ENCODE measurements around the gene RTN4RL2.

RTN4RL2 gene

DNA sequence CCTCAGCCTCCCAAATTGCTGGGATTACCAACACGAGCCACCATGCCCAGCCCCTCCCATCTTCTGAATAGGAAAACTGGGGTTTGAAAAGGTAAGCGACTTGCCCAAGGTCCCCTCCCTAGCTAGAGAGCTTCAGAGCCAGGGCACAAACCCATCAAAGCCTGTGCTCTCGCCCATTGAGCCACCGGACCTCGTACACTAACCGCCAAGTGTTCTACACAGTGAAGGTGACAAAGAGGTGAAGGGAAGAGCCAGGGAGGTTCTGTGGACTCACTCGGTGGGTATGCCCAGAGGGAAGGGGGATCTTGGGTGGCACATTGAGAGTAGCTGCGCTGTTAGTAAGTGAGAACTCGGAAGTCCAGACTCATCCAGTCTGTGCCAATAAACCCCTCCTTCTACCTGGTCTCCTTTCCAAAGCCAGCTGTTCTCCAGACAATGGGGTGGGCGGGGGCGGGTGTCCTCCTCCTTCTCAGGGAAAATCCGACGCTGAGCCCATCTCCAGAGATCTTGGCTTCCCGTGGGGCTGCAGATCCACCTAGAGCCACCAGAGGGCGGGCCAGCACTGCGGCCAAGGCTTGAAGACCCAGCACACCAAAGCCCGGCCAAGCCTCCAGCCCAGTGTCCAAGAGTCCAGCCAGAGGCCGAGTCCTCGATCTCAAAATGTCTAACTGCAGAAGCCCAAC lies 3.2 kb upstream of the RTN4RL2 start:
- in situ Hi-C loops (cut with HindIII; ENCODE audit: low sequenced_read_pairs): no loop called here

DNA sequence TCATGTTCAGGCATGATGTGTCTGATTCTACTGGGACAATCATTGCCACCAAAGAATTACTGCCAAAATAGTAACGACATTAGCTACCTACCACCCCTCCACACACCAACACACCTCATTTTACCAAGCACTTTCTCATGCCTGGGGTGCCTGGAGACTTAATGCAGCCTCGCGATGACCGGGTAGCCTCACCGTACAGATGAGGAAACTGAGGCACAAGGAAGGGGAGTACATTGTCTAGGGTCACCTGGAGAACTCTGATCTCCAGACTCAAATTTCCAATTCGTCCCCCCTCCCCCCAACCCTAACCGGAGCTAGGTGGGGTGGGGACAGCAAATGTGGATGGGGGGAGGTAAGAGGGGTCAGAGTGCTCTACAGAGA lies 2.7 kb upstream of the RTN4RL2 start:
- no peak overlapping the region for H3K4me3 ChIP-seq (ENCODE audit: low read depth, low read length)

More for the DNA sequence above, 3.2 kb upstream of the RTN4RL2 start:
- DNase-seq (ENCODE audit: low read depth): peak; percentile 65
- TF ChIP-seq, protein P1, sequence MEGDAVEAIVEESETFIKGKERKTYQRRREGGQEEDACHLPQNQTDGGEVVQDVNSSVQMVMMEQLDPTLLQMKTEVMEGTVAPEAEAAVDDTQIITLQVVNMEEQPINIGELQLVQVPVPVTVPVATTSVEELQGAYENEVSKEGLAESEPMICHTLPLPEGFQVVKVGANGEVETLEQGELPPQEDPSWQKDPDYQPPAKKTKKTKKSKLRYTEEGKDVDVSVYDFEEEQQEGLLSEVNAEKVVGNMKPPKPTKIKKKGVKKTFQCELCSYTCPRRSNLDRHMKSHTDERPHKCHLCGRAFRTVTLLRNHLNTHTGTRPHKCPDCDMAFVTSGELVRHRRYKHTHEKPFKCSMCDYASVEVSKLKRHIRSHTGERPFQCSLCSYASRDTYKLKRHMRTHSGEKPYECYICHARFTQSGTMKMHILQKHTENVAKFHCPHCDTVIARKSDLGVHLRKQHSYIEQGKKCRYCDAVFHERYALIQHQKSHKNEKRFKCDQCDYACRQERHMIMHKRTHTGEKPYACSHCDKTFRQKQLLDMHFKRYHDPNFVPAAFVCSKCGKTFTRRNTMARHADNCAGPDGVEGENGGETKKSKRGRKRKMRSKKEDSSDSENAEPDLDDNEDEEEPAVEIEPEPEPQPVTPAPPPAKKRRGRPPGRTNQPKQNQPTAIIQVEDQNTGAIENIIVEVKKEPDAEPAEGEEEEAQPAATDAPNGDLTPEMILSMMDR (IDR thresholded peaks at IDR 0.05; ENCODE audit: low read depth, low read length, missing control alignments): peak; percentile 99
- H3K4me3 ChIP-seq (ENCODE audit: low read depth, low read length): no peak overlapping the region

DNA sequence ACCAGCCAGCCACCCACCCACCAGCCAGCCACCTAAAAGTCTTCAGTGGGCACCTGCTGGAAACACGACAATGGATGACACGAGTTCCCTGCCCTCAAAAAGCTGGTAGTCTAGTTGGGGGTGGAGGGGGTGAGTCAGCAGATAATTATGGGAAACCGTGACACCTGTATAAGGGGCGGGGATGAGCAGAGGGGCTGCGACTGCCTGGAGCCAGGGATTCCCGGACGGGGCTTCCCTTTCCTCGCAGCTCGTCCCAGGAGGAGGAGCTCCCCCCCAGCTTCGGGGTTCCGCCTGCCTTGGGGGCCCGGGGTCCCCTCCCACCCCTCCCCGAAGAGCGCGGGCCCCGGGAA lies 2.3 kb upstream of the RTN4RL2 start:
- TF ChIP-seq, protein P1 (IDR thresholded peaks at IDR 0.05; ENCODE audit: low read depth, low read length, missing control alignments): no peak
- DNase-seq (ENCODE audit: low read depth): no peak
- in situ Hi-C loops (cut with HindIII; ENCODE audit: low sequenced_read_pairs): no loop called here
- H3K4me3 ChIP-seq (ENCODE audit: low read depth, low read length): no peak overlapping the region

More for the DNA sequence above, 2.7 kb upstream of the RTN4RL2 start:
- TF ChIP-seq, protein P1 (IDR thresholded peaks at IDR 0.05; ENCODE audit: low read depth, low read length, missing control alignments): no peak
- DNase-seq (ENCODE audit: low read depth): no peak
- in situ Hi-C loops (cut with HindIII; ENCODE audit: low sequenced_read_pairs): no loop called here

DNA sequence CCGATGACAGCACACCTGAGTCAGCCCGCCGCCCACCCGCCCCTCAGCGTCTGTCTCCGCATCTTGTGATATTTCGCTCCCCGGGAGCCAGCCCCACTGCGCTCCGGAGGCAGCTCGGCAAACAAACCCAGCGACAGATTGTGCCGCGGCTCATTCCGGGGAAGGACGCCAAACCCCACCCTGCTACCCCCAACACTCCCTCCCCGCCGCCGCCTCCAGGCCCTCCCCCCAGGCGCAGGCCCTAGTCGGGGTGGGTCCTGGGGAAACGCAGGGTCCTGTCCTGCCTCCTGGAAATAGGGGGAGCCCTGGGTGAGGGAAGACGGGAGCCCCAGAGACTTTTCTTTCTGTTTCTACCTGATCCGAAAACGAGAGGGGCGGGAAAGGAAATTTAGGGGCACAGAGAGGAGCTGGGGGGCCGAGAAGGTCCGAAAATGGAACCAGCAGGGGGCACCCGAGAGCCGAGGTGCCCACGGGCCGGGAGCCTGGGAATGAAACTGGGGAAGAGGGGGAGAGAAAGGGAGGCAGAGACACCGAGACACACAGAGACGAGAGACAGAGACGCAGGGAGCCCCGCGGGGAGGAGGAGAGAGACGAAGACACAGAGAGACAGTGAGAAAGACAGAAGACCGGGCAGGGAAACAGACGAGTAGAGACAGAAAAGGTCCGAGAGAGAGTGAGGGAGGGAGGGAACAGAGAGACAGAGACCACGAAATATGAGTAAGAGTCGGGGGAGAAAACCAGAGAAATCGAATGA lies 1.7 kb upstream of the RTN4RL2 start:
- in situ Hi-C loops (cut with HindIII; ENCODE audit: low sequenced_read_pairs): no loop called here

DNA sequence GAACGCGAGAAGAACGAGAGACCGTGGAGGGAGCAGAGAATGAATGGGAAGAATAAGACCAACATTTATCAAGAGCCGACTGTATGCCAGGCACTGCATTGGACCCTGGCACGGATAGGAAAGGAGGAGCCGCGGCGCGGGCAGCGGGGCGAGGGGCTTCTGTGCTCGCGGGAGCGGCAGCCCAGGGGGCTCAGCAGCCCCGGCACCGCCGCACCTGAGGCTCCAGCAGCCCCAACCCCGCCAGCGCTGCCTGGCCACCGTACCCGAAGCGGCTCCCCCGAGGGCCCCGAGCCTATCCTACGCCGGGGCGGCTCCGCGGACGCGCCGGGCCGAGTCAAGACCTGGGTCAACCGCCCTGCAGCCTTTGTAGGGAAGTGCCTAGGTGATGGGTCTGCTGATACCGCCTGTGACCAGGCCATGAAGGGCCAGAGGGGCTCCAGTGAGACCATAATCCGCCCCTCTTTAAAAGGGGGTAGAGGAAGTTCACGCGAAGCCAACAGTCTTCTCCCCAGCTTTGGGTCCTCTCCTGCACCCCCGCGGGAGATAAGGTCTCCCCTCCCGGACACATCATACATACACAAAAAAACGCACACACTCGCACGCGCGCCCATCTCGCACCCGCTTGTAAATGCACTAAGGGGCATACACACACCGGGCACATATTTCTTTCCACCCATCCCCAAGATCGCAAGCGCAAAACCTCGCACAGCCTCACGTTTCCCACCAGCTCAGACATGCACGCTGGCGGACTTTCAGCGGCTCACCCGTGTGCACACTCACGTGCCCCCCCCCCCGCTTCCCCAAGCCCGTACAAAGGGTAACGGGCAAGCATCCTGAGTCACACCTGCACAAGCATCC lies 935 bp upstream of the RTN4RL2 start:
- TF ChIP-seq, protein P1 (IDR thresholded peaks at IDR 0.05; ENCODE audit: low read depth, low read length, missing control alignments): no peak
- in situ Hi-C loops (cut with HindIII; ENCODE audit: low sequenced_read_pairs): no loop called here
- no peak overlapping the region for H3K4me3 ChIP-seq (ENCODE audit: low read depth, low read length)
- no peak for DNase-seq (ENCODE audit: low read depth)

More for the DNA sequence above, 1.7 kb upstream of the RTN4RL2 start:
- DNase-seq (ENCODE audit: low read depth): no peak
- H3K4me3 ChIP-seq (ENCODE audit: low read depth, low read length): no peak overlapping the region
- TF ChIP-seq, protein P1 (IDR thresholded peaks at IDR 0.05; ENCODE audit: low read depth, low read length, missing control alignments): peak; percentile 81
